GM18511 (cell line): ENCODE results near the gene EIF4E3.

Experiments used
- ATAC-seq: cut with Tn5 transposase; IDR thresholded peaks from one replicate; pipeline ENCODE4 v1.9.1; 2021; ENCODE audit warnings: mild to moderate bottlenecking, moderate library complexity; ENCODE audit not compliant: unreplicated experiment

EIF4E3 gene

GRCh38 chr3:71690341-71690841 is 34.8 kb downstream of the EIF4E3 start:
- ATAC-seq, result no peak

GRCh38 chr3:71689291-71689690 is 35.9 kb downstream of the EIF4E3 start:
- ATAC-seq, result no peak

- no peak for ATAC-seq
These were observed 37.1 kb downstream of the EIF4E3 start for GRCh38 chr3:71688121-71688520.

GRCh38 chr3:71685686-71686085 is 39.5 kb downstream of the EIF4E3 start:
- no peak for ATAC-seq

GRCh38 chr3:71684757-71685386 is 40.3 kb downstream of the EIF4E3 start:
- ATAC-seq, result no peak

- ATAC-seq, result no peak
These were observed 41.0 kb downstream of the EIF4E3 start for GRCh38 chr3:71684046-71684756.

GRCh38 chr3:71681224-71681668 is 44.0 kb downstream of the EIF4E3 start:
- no peak for ATAC-seq

- no peak for ATAC-seq
These were observed 44.6 kb downstream of the EIF4E3 start for GRCh38 chr3:71680603-71681002.

- ATAC-seq, result no peak
These were observed 48.3 kb downstream of the EIF4E3 start for GRCh38 chr3:71676931-71677330.

GRCh38 chr3:71673486-71673885 is 51.7 kb downstream of the EIF4E3 start:
- ATAC-seq, result no peak

GRCh38 chr3:71672807-71673206 is 52.4 kb downstream of the EIF4E3 start:
- no peak for ATAC-seq

- no peak for ATAC-seq
These were observed 52.9 kb downstream of the EIF4E3 start for GRCh38 chr3:71672340-71672739.

GRCh38 chr3:71671216-71671845 is 53.9 kb downstream of the EIF4E3 start:
- ATAC-seq, result no peak

- no peak for ATAC-seq
These were observed 62.6 kb downstream of the EIF4E3 start for GRCh38 chr3:71662568-71662967.

- ATAC-seq, result no peak
These were observed 63.1 kb downstream of the EIF4E3 start for GRCh38 chr3:71662056-71662455.

GRCh38 chr3:71659864-71660591 is 65.2 kb downstream of the EIF4E3 start:
- no peak for ATAC-seq

GRCh38 chr3:71657831-71658530 is 67.2 kb downstream of the EIF4E3 start:
- no peak for ATAC-seq

- no peak for ATAC-seq
These were observed 70.1 kb downstream of the EIF4E3 start for GRCh38 chr3:71655061-71655460.

GRCh38 chr3:71653414-71653807 is 71.8 kb downstream of the EIF4E3 start:
- no peak for ATAC-seq

- ATAC-seq, result no peak
These were observed 72.3 kb downstream of the EIF4E3 start for GRCh38 chr3:71652781-71653413.
